OCI-LY7 (cell line): Measurements from ENCODE around the gene GABARAP.

Experiments
- EZH2phosphoT487 ChIP-seq: fragments of 200-600 bp; sonication (generic); IDR thresholded peaks from 2 replicates; pipeline ENCODE4 v1.6.1; 2018; ENCODE audit warnings: low read depth, borderline replicate concordance, mild to moderate bottlenecking, mixed run types, antibody characterized with exemption, low read length, moderate library complexity, mixed read lengths
- TF ChIP-seq, protein P1 (sequence below): fragments of 200-600 bp; sonication (generic); conservative IDR thresholded peaks from 2 replicates; pipeline ENCODE4 v1.5.1; 2014; ENCODE audit warnings: mild to moderate bottlenecking, antibody characterized with exemption, low read length, moderate library complexity, mixed read lengths

DNA sequence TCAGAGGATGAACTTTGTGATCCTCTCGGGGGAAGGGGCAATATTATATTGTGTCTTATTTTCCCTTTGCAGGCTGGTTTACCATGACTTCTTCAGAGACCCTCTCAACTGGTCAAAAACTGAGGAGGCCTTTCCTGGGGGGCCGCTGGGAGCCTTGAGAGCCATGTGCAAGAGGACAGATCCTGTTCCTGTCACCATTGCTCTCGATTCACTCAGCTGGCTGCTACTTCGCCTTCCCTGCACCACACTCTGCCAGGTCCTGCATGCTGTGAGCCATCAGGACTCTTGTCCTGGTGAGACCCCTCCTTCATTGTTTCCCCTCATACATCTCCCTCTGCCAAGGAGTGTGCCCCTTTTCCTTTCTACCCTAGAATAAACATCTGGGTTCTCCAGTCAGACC is 12.3 kb upstream of the GABARAP start:
- TF ChIP-seq, protein P1, sequence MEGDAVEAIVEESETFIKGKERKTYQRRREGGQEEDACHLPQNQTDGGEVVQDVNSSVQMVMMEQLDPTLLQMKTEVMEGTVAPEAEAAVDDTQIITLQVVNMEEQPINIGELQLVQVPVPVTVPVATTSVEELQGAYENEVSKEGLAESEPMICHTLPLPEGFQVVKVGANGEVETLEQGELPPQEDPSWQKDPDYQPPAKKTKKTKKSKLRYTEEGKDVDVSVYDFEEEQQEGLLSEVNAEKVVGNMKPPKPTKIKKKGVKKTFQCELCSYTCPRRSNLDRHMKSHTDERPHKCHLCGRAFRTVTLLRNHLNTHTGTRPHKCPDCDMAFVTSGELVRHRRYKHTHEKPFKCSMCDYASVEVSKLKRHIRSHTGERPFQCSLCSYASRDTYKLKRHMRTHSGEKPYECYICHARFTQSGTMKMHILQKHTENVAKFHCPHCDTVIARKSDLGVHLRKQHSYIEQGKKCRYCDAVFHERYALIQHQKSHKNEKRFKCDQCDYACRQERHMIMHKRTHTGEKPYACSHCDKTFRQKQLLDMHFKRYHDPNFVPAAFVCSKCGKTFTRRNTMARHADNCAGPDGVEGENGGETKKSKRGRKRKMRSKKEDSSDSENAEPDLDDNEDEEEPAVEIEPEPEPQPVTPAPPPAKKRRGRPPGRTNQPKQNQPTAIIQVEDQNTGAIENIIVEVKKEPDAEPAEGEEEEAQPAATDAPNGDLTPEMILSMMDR = no peak
- TF ChIP-seq EZH2phosphoT487 = no peak
